Erythroblast (primary cell): Measurements from ENCODE around the gene POLR3E.

ENCODE experiments used
- GATA1 ChIP-seq: IDR thresholded peaks from 2 replicates; pipeline ENCODE4 v1.6.1; 2011; ENCODE audit warnings: low read depth, mild to moderate bottlenecking, control low read depth, low read length, moderate library complexity
- POLR2A ChIP-seq: IDR thresholded peaks from 2 replicates; pipeline ENCODE4 v1.6.1; 2011; ENCODE audit warnings: mild to moderate bottlenecking, low read length

DNA sequence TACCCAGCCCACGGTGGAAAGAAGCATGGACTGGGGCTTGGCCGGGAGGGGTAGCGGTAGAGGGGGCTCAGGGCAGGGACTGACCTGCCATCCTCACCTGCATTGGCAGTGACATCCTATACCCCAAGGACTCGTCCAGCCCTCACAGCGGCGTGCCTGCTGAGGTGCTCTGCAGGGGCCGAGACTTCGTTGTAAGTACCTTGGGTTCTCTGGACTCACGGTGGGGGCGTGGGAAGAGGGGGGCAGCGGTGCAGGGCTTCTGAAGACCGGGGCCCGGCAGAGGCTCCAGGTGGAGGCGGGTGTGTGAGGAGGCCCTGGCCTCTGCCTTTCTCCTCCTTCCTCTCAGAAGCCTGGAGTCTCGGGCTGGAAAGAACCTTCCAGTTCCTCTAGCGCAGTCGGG, 25.5 kb downstream of the POLR3E start:
- TF ChIP-seq POLR2A (no peak), GATA1 (no peak)
